HG03135 (cell line): Measurements from ENCODE around the gene MRGPRD.
"Not testable (repeated sequence)": the region's sequence is repeated elsewhere in the genome, so short reads cannot be mapped to it uniquely, and the experiment has no call there.

Source experiments
- ATAC-seq: cut with Tn5 transposase; IDR thresholded peaks from one replicate; pipeline ENCODE4 v1.9.1; 2021; ENCODE audit warnings: mild to moderate bottlenecking, moderate library complexity; ENCODE audit not compliant: unreplicated experiment

MRGPRD gene

DNA sequence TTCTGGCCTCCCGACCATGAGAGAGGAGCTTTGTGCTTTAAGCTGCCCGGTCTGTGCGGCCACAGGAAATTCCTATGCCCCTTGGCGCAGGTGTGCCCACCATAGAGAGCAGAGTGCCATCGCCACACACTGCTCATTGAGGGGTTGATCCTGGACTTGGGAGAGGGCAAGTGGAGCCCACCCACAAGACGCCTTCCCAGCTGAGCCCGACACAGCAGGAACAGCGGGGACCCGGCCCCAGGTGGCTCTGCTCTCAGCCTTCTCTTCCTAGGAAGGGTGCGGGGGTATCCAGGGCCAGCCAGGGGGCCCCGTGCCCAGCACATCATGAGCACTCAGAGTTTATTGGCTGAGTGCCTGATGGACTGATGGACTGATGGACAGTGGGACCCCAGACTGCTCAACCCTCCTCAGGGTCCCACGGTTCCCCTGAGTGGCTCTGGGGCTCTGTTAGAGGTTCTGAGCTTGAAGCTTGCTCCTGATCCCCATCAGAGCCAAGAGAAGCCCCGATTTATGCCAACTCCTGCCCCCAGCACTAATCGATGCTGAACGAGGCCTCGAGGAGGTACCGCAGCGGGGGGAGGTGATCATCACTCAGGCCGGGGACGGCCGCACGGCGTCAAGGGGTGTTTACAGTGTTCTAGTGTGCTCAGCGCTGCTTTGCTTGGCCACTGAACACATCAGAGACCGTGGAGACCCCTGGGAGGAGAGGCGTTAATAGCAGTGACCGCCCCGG, 13.5 kb upstream of the MRGPRD start:
- no peak for ATAC-seq

DNA sequence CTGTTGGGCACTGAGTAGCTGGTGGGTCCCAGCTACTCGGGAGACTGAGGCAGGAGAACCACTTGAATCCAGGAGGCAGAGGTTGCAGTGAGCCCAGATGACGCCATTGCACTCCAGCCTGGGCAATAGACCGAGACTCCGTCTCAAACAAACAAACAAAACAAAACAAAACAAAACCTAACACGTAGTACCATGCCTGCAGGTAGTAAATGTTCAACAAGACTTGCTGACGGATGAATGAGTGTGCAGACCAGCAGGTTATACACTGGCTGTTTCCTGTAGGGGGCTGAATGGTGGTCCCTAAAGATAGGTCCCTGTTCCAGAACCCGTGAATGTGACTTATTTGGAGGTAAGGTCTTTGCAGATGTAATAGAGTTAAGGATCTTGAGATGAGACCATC, 12.8 kb upstream of the MRGPRD start:
- no peak for ATAC-seq

DNA sequence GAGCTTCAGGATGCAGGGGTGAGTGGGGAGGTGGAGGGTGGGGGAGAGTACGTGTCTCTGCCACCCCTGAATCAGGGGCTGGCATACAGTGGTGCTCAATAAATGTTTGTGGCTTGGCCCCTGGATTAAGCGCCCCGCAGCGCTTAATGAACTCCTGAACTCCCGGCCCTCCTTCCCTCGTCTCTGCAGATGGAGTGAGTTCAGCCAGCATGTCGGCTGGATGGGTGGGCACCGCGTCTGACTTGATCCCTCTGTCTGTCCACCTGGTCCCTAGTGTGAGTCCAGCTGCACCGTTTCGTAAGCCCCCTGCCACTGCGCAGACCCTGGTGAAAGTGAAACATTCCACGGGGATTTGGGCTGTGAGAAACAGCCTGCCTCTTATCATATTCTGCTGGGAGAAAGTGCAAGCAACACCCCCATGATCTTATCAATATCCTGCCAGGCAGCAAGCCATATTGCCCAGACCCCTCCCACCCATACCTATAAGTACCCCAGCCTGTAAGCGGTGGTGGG, 12.0 kb upstream of the MRGPRD start:
- no peak for ATAC-seq

DNA sequence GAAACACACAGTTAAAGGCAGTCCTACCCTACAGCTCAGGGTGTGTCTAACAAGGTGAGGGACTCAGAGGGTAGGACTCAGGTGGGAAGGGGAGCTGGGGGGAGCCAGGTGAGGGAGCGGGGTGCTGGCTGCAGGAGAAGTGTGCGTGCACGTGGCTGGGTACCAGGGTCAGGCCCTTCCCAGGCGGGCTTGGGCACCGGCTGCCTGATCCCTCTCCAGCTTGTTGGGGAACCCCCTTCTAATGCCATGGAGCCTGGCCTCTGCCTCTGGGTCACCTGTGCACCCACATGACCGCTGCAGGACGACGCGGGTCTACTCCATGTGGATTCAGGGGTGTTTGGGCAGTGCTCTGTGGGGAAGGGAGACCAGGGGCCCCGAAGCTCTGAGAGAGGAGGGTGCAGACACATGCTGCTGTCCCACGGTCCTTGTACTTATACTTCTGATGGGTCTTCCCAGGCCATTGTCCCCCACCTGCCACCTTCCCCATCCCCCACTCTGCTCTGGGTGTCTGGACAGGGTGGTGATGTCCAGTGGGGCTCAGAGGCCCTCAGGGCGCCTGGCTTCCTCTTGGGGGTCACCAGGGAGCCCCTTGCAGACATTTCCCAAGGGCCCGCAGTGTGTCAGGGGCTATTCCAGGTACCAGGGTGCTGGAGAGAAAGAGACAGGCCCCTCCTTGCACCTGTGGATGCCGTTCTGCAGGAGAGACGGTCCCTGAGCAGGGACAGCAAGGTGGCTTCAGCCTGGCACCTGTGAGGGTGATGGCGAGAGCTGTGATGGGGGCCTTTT, 10.4 kb upstream of the MRGPRD start:
- ATAC-seq = no peak

DNA sequence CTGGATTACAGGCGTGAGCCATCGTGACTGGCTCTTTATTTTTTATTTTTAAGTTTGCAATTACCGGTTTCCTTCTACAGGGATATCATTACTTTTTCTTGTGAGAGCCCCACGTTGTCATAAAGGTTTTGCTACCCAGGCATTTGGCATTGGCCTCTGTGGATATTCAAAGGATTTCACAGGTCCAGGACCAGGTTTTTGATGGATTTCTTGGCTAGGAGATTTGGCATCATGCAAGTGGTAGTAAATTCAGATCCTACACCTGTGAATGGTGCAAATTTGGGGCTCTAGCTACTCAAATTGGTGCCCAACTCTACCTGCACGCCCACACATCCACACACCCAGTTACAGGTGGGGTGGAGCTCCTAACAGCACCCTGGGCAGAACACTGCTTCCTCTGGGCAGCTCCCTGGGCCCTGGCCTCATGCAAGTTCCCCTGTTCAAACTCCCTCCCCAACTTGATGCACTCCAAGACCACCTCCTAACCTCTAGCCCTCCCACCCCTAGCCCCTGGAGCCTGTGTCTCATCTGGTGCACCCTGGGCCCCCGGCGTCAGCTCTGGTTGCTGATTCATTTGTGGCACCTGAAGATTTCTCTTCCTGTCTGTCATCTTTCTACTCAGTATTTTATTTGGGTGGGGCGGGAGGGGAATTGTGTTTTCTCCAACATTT, 9.3 kb upstream of the MRGPRD start:
- no peak for ATAC-seq

DNA sequence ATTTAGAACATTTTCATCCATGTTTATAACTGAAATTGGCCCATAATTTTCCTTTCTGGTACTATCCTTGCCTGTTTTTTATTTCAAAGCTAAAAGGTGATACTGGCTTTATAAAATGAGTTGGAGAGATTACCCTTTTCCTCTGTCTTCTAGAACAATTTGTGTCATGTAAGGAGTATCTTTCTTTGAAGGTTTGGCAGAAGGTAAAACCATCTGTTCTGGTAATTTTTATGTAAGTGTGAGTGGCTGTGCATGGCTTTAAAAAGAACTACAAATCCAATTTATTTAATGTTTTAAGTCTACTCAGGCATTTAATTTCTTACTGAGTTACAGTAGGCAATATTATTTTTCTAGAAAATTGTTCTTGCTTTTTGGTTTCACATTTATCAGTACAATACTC, 7.7 kb upstream of the MRGPRD start:
- no peak for ATAC-seq

DNA sequence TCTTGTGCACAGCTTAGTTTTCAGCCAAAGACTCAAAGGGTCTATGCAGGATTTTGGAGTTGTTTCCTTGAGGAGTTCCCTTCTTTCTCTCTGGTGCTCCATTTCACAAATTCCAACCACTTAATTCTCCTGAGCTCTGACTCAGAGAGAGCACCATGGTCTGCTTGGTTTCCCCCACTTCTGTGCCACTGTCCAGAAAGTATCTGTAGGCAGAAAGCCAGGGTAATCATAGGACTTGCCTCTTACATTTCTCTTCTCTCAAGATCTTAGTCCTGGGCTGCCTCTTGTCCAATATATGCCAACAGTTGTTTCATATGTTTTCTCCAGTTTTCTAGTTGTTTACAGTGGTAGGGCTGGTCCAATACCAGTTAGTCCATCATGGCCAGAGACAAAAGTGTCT, 6.4 kb upstream of the MRGPRD start:
- no peak for ATAC-seq

DNA sequence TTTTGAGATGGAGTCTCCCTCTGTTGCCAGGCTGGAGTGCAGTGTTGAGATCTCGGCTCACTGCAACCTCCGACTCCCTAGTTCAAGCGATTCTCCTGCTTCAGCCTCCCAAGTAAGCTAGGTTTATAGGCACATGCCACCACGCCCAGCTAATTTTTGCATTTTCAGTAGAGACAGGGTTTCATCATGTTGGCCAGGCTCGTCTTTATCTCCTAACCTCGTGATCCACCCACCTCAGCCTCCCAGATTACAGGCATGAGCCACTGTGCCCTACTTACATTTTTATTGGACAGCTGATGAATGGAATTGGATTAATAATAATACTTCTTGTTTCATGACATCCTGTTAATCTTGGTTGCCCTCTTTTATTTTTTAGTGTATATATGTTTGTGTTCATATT, 3.0 kb upstream of the MRGPRD start:
- ATAC-seq = no peak

DNA sequence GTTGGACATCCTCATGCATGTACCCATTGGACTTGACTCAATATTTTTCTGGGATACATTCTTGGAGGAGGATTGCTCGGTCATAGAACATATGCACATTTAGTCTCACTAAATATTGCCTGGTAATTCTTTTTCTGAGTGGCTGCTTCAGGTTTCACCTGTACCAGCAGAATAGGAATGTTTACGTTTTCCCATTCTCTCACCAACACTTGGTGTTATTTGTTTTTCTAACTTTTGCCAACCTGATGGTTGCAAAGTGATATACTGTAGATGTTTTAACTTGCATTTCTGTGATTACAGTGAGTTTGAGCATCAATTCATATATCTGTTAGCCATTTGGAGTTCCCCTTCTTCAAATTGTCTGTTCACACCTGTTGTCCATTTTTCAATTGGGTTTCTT, 1.3 kb upstream of the MRGPRD start:
- no peak for ATAC-seq

DNA sequence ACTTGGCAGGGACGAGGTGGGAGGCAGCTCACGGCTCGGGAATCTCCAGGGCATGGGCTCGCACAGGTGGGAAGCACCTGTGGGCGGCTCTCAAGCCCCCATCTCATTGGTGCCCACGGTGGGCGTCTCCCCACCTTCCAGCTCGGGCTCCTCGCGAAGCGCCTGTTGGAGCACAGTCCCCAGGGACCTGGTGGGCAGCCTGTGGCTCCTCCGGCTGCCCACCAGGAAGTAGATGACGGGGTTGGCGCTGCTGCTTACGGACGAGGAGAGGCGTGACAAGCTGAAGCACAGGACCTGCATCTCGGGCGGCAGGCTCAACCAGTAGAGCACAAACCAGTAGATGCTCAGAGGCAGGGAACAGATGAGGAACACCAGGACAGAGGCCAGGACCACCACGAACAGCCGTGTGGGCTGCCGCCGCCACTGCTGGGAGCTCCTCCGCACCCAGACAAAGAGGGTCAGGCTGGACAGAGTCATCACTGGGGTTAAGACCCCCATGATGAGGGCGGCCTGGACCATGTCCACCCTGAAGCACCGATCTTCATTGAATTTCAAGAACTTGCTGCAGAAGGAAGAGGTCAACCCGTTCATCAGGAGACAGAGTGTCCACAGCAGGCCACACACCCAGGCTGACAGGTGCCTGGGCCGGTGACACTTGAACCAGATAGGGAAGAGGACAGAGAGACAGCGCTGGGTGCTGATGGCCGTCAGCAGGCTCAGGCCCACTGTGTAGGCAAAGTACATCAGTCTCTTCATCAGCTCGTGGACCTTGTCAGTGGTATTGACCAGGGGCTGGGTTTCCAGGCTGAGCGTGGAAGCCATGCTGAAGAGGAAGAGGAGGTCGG, 633 bp downstream of the MRGPRD start:
- ATAC-seq = no peak

DNA sequence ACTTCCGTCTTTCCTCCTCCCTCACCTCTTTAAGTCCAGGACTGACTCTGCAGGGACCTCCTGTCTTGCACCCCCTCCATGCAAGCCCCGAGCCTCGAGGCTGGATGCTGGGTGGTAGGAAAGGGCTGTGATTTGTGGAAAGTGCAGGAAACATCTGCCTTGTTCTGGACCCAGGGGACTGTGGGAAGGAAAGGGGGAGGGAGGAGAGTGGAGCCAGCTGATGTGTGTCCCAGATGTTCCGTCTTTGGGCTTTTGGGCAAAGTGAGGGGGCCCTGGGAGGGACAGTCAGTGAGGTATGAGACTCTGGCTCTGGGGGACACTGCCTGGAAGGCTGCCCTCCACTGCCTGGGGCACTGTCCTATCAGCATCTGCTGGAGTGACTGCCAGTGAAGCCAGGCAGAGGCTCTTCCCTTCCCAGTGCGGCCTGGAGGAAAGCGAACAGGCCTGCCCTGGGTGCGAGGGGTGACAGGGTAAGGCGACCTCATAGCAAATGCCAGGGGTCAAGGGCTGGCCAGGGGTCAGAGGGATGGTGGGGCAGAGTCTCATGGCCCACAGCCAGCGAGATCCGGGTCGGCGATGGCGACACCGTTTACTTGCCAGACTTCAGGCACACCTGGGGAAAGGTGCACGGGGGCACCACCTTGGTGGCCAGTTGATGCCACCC, 1.7 kb downstream of the MRGPRD start:
- ATAC-seq = no peak

DNA sequence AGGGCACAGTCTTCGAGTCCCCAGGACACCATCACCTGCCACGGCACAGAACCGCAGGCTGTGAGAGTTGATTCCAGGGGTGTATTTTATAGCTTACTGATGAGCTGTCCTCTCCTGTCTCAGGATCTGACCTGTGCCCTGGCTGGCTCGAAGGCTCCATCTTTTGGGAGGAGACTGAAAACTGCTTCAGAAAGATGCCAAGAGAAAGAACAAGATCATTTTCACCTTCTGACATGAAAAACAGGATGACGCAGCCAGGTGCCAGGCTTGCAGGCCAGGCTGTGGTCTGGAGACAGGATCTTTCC, 2.2 kb downstream of the MRGPRD start:
- ATAC-seq = no peak

DNA sequence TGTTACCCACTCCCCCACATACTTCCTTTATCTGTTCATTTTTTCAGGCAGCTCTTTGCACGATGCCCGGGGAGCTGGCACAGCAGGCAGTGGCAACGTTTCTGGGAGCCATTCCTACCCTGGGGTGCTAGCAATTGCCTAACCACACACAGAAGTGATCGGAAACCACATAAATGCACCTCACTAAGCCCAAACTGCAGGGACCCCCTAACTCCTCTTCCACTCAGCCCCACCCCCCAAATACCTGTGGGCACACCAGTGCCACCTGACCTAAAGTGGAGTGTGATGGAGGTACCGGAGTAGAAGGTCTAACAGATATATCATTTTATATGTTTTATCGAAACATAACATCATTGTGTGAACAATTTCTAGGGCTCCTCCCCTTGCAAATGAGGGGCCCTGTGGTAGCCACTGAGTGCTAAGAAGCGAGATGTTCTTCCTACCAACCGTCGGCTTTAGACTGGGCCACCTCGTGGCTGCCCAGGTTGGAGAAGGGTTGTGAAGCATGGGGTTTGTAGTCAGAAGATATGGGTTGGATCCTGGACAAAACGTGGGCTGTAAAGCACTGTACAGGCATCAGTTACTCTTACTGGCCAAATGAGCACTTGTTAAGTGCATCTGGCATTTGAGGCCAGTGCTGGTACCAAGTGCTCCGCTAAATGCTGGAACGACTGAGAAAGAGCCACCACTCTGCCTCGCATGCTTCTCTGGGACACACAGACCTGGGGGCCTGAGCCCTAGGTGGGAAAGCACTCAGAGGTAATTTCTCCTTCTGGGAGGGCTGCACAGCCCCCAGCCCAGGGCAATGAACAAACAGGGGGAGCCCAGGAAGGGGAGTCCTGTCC, 2.8 kb downstream of the MRGPRD start:
- ATAC-seq = no peak

DNA sequence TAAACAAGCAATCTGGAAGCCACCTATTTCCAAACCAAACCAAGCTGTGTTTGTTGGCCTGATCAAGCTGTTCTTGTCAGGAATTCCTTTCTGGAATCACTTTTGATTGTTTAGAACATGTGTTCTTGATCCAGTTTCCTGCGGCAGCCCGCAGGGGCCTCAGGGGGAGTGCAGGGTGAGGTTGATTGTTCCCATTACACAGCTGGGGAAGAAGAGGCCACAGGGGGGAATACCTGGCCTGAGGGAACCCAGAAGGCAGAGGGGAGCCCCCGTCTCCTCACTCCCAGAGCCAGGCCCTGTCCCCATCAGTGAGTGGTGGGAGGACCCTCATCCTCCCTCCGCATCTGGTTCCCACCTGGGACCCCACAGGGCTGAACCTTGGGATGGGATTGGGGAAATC, 4.2 kb downstream of the MRGPRD start:
- ATAC-seq = no peak

DNA sequence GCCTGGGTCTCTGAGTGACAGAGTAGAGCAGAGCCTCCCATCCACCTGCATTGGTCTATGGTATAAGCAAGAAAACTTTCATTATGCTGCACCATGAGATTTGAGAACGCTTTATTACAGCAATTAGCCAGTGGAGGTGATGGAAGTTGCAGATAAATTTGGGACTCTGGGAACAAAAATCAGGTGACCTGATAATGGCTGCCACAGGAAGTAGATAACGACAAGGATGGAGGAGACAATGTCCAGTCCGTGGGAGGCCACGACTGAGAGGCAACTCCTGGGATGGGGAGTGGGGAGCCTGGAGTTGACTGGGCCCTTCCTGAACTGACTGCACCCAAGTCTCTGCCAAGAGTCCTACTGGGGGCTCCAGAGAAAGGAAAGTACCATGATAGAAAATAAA, 4.7 kb downstream of the MRGPRD start:
- no peak for ATAC-seq

DNA sequence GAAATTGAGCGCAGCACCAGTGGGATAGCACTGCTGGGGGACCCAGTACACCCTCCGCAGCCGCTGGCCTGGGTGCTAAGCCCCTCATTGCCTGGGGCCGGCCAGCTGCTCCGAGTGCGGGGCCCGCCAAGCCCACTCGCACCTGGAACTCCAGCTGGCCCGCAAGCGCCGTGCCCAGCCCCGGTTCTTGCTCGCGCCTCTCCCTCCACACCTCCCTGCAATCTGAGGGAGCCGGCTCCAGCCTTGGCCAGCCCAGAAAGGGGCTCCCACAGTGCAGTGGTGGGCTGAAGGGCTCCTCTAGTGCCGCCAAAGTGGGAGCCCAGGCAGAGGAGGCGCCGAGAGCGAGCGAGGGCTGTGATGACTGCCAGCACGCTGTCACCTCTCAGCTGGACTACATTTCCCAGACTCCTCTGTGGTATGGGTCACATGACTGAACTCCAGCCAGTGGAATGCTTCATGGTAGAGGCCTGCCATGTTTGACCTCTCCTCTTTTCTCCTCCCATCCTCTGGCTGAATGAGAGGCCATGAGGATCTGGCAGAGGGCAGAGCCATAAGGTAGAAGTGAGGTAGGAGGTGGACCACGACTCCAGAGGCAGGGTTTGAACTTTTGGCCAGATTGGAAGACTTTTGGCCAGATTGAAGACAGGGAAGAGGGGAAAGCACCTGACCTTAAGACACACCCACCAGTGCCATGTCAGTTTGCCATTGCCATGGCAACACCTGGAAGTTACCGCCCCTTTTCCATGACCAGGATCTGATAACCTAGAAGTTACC, 6.2 kb downstream of the MRGPRD start:
- no peak for ATAC-seq

DNA sequence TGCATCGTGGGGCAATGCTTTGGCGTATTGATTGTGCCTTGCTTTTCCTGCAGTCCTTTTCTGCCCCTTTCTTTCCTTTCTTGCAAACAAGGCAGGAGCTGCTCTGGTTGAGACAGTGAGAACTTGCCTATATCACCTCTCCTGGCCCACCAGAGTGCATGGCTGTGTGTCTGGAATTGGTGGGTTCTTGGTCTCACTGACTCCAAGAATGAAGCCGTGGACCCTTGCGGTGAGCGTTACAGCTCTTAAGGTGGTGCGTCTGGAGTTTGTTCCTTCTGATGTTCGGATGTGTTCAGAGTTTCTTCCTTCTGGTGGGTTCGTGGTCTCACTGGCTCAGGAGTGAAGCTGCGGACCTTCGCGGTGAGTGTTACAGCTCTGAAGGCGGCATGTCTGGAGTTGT, 7.1 kb downstream of the MRGPRD start:
- not testable (repeated sequence) for ATAC-seq

DNA sequence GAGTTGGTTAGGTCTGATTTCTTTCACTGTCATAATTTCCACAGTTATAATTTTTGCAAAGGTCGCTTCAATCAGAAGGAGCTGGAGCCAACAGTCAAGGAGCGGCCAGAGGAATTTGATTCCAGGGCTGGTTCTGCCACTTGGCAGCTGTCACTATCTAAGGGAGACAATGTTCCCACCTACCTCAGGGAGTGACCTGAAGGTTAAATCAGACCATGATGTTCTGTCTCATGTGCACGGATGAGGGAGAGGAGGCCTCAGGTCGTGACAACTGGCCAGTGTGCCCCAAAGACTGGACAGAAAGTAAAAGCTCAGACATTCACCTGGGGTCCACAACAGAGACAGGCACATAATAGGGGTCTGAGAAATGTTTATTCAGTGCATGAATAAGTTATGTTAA, 7.6 kb downstream of the MRGPRD start:
- no peak for ATAC-seq
